ENCODE data around the gene PLPP1.

- TF ChIP-seq, protein P1, sequence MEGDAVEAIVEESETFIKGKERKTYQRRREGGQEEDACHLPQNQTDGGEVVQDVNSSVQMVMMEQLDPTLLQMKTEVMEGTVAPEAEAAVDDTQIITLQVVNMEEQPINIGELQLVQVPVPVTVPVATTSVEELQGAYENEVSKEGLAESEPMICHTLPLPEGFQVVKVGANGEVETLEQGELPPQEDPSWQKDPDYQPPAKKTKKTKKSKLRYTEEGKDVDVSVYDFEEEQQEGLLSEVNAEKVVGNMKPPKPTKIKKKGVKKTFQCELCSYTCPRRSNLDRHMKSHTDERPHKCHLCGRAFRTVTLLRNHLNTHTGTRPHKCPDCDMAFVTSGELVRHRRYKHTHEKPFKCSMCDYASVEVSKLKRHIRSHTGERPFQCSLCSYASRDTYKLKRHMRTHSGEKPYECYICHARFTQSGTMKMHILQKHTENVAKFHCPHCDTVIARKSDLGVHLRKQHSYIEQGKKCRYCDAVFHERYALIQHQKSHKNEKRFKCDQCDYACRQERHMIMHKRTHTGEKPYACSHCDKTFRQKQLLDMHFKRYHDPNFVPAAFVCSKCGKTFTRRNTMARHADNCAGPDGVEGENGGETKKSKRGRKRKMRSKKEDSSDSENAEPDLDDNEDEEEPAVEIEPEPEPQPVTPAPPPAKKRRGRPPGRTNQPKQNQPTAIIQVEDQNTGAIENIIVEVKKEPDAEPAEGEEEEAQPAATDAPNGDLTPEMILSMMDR (IDR thresholded peaks at IDR 0.05; ENCODE audit: low read depth, low read length): no peak
- TF ChIP-seq EZH2phosphoT487 (IDR thresholded peaks at IDR 0.05; ENCODE audit: low read depth): no peak
Observed at GRCh38 chr5:55427157-55427556, 107.6 kb downstream of the PLPP1 start.

Measured in OCI-LY3 (cell line).